ENCODE measurements around the gene SAT2. TPM values are rescaled to one million over a fixed set of nuclear protein-coding genes. Genes with fewer than 3 reads are reported as not detected.
"Not testable (repeated sequence)": the region's sequence is repeated elsewhere in the genome, so short reads cannot be mapped to it uniquely, and the experiment has no call there.

The SAT2 gene
- polyA plus RNA-seq, 6 donors from 2014 or later: 34.2 to 42.5 (median 35.9) TPM

GRCh38 chr17:7629939-7630571, 2.4 kb upstream of the SAT2 start, which contains the start of gene SHBG:
TSS of gene SHBG (plus strand) at chr17:7630135. CDS start at chr17:7630173, 38 bp downstream.
- Mint-ChIP-seq H3K4me1 (peaks cover 11 to 17% (median 11%) of the 10 kb centered on the region in 3 donors), H3K27me3 (peaks cover 0 to 6% (median 0%) of the 10 kb centered on the region in 3 donors), H3K36me3 (no peaks in the 10 kb centered on the region), H3K4me3 (peak within 1 kb of the TSS in 6 of 8 donors; percentile 16 to 83 (median 44)), H3K9me3 (no peaks in the 10 kb centered on the region), H3K27ac (peak within 1 kb of the TSS in 3 of 6 donors; percentile 14 to 39 (median 16))
- ATAC-seq (ENCODE audit: low read depth in 2 of 2): no peak
- DNase-seq: no peak

DNA sequence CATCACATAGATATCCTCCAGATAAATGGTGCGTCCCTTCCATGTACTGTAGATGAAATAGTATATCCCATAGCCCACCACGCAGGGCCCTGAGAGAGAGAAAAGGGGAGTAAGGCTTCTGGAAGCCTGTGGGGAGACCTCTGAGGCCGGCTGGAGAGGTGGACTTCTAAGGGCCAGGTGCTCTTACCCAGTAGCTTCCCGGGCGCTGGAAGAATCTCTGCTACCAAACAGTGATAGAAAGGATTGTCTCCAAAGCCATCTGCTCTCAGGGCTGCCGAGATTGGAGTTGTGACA, 718 bp downstream of the SAT2 start:
- H3K36me3 Mint-ChIP-seq: no peaks in the 10 kb centered on the region
- no peaks in the 10 kb centered on the region for H3K9me3 Mint-ChIP-seq
- H3K27ac Mint-ChIP-seq: peak overlapping the region; percentile 77 to 97 (median 88)
- peaks cover 11 to 17% (median 11%) of the 10 kb centered on the region in 3 donors for H3K4me1 Mint-ChIP-seq
- no peaks in the 10 kb centered on the region for H3K27me3 Mint-ChIP-seq
- no peak for DNase-seq
- H3K4me3 Mint-ChIP-seq: peak overlapping the region; percentile 84 to 97 (median 94)
- ATAC-seq (ENCODE audit: low read depth in 2 of 2): no peak

DNA sequence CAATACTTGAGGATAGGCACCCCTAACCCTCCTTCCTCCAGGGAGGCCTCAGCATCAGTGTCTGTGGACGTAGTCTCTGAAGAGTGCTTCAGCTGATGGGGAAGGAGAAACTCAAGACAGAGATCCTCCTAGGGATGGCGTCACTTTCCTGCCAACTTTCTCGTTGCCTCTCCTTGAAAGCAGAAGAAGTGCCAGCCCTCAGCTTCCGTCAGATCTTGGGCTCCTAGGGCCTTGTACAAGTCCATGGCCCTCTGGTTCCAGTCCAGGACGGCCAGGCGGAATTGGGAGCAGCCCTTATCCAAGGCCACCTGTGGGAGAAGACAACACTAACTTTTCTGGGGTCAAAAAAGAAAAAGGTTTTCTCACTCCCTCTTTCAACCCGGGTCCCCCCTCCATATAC, 1.3 kb downstream of the SAT2 start:
- H3K36me3 Mint-ChIP-seq: no peaks in the 10 kb centered on the region
- H3K4me1 Mint-ChIP-seq: peaks cover 11 to 17% (median 11%) of the 10 kb centered on the region in 3 donors
- no peaks in the 10 kb centered on the region for H3K27me3 Mint-ChIP-seq
- peak overlapping the region in 4 of 6 donors; percentile 13 to 86 (median 67) for H3K27ac Mint-ChIP-seq
- ATAC-seq (ENCODE audit: low read depth in 2 of 2): no peak
- no peak for DNase-seq
- H3K9me3 Mint-ChIP-seq: no peaks in the 10 kb centered on the region
- H3K4me3 Mint-ChIP-seq: peak overlapping the region; percentile 84 to 97 (median 94)

GRCh38 chr17:7625749-7626148, 1.9 kb downstream of the SAT2 start:
- Mint-ChIP-seq H3K27ac (peak overlapping the region in 2 of 6 donors; percentile 29 to 86), H3K4me1 (peaks cover 11 to 17% (median 11%) of the 10 kb centered on the region in 3 donors), H3K4me3 (peak overlapping the region in 4 of 8 donors; percentile 13 to 82 (median 36))
- not testable (repeated sequence) for DNase-seq; H3K9me3 Mint-ChIP-seq; H3K36me3 Mint-ChIP-seq; H3K27me3 Mint-ChIP-seq; ATAC-seq (ENCODE audit: low read depth in 2 of 2)

DNA sequence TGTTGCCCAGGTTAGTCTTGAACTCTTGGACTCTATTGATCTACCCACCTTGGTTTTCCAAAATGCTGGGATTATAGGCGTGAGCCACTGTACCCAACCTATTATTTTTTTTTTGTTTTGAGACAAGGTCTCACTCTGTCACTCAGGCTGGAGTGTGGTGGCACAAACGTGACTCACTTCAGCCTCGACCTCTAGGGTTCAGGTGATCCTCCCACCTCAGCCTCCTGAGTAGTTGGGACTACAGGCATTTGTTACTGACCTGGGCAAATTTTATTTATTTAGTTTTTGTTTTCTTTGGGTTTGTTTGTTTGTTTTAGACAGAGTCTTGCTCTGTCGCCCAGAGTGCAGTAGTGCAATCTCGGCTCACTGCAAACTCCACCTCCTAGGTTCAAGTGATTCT, 4.0 kb downstream of the SAT2 start:
- H3K36me3 Mint-ChIP-seq: no peaks in the 10 kb centered on the region
- no peaks in the 10 kb centered on the region for H3K9me3 Mint-ChIP-seq
- no peak for DNase-seq
- ATAC-seq (ENCODE audit: low read depth in 2 of 2): no peak
- peak overlapping the region in 1 of 6 donors; percentile 9 for H3K27ac Mint-ChIP-seq
- peaks cover 0 to 3% (median 0%) of the 10 kb centered on the region in 3 donors for H3K27me3 Mint-ChIP-seq
- H3K4me1 Mint-ChIP-seq: peaks cover 11 to 17% (median 11%) of the 10 kb centered on the region in 3 donors
- H3K4me3 Mint-ChIP-seq: no peak overlapping the region

- ATAC-seq (ENCODE audit: low read depth in 2 of 2) (no peak), DNase-seq (no peak)
- Mint-ChIP-seq H3K9me3 (no peaks in the 10 kb centered on the region), H3K4me3 (no peak overlapping the region), H3K27ac (no peak overlapping the region), H3K27me3 (peaks cover 0 to 4% (median 0%) of the 10 kb centered on the region in 3 donors), H3K4me1 (no peaks in the 10 kb centered on the region), H3K36me3 (no peaks in the 10 kb centered on the region)
These were observed 6.8 kb downstream of the SAT2 start for GRCh38 chr17:7620835-7621234.

- peaks cover 3 to 6% (median 5%) of the 10 kb centered on the region in 3 donors for H3K4me1 Mint-ChIP-seq
- no peaks in the 10 kb centered on the region for H3K9me3 Mint-ChIP-seq
- H3K36me3 Mint-ChIP-seq: no peaks in the 10 kb centered on the region
- peaks cover 0 to 4% (median 0%) of the 10 kb centered on the region in 3 donors for H3K27me3 Mint-ChIP-seq
- ATAC-seq (ENCODE audit: low read depth in 2 of 2): no peak
- H3K4me3 Mint-ChIP-seq: no peak overlapping the region
- H3K27ac Mint-ChIP-seq: no peak overlapping the region
- DNase-seq: no peak
These were observed 9.0 kb downstream of the SAT2 start for GRCh38 chr17:7618608-7619007.

DNA sequence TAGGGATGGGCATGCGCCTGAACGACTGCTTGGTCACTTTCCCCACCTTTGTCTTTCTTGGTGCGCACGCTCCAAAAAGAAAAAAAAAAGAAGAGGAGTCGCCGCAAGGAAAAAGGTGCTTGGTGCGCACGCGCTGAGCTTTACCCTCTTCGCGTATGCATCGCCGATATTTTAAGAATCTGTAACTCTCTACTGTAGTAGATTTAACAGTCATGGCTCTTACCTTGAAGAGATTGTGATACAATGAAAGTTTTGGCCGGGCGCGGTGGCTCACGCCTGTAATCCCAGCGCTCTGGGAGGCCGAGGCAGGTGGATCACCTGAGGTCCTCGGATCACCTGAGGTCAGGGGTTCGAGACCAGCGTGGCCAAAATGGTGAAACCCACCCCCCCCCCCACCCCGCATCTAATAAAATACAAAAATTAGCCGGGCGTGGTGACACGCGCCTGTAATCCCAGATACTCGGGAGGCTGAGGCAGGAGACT, 12.3 kb downstream of the SAT2 start:
- no peaks in the 10 kb centered on the region for H3K9me3 Mint-ChIP-seq
- H3K27me3 Mint-ChIP-seq: peaks cover 0 to 4% (median 0%) of the 10 kb centered on the region in 3 donors
- peaks cover 29 to 36% (median 31%) of the 10 kb centered on the region in 3 donors for H3K4me1 Mint-ChIP-seq
- H3K4me3 Mint-ChIP-seq: peak overlapping the region; percentile 82 to 98 (median 94)
- ATAC-seq (ENCODE audit: low read depth in 2 of 2) (peak; percentile 23 to 26), DNase-seq (no peak)
- peak overlapping the region; percentile 84 to 99 (median 98) for H3K27ac Mint-ChIP-seq
- no peaks in the 10 kb centered on the region for H3K36me3 Mint-ChIP-seq

- Mint-ChIP-seq H3K27ac (peak within 1 kb of the TSS; percentile 84 to 99 (median 98)), H3K9me3 (no peaks in the 10 kb centered on the region), H3K4me1 (peaks cover 30 to 39% (median 31%) of the 10 kb centered on the region in 3 donors), H3K36me3 (no peaks in the 10 kb centered on the region), H3K4me3 (peak within 1 kb of the TSS; percentile 82 to 98 (median 94)), H3K27me3 (peaks cover 0 to 4% (median 0%) of the 10 kb centered on the region in 3 donors)
- ATAC-seq (ENCODE audit: low read depth in 2 of 2) (peak; percentile 85 to 87), DNase-seq (peak; percentile 99)
These were observed 13.0 kb downstream of the SAT2 start, which contains the start of gene FXR2 for GRCh38 chr17:7614425-7615264. TSS of gene FXR2 (minus strand) at chr17:7614897. CDS start at chr17:7614532, 365 bp downstream.

DNA sequence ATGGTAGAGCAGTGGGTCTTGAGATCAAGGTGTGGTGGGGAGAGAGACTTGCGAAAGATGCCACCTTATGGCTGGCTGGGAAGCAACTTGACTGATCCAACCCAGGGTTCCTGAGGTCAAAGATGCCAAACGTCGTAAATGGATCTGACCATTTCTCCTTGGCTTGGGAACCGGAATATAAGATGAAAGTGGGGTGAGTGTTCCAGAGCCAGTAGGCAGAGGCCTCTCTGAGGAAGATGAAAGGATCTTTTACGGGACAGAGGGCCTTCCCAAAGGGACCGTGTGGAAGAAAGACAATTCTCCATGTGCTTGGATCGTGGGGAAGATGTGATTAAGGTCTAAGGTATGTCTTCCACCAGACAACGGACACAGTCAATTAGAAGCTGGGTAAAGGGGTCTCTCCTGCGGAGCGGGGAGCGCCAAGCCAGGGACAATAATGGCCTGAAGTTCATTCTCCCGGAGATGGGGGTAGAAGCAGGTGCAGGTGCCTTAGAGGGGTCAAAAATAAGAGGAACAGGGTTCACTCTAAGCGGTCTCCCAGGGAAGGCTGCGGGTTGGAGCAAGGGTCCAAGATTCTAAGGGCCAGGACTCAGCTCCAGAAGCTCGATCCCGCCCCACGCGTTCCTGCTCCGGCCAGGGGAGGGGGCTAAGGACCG, 13.7 kb downstream of the SAT2 start:
- H3K9me3 Mint-ChIP-seq: no peaks in the 10 kb centered on the region
- peak overlapping the region; percentile 84 to 95 (median 92) for H3K27ac Mint-ChIP-seq
- no peak for ATAC-seq (ENCODE audit: low read depth in 2 of 2)
- peak overlapping the region; percentile 82 to 94 (median 92) for H3K4me3 Mint-ChIP-seq
- DNase-seq: no peak
- H3K4me1 Mint-ChIP-seq: peaks cover 31 to 42% (median 34%) of the 10 kb centered on the region in 3 donors
- H3K27me3 Mint-ChIP-seq: peaks cover 0 to 3% (median 0%) of the 10 kb centered on the region in 3 donors
- no peaks in the 10 kb centered on the region for H3K36me3 Mint-ChIP-seq

DNA sequence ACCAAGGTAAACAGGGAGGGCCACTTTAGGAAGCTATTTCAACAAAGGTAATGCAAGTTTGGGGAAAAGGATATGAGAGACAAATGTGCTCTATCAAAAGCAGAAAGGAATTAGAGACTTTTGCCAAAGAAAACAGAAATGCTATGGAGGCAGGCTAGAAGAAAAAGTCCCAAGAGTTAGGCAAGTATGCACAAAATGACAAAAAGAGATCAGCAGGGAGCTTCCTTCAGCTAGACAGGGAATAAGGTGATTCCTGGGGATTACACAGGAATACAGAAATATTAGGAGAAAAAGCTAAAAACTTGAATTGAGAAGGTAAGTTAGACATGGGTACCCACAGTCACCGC, 15.4 kb downstream of the SAT2 start:
- H3K27me3 Mint-ChIP-seq: no peaks in the 10 kb centered on the region
- DNase-seq (no peak), ATAC-seq (ENCODE audit: low read depth in 2 of 2) (no peak)
- peak overlapping the region in 3 of 6 donors; percentile 42 to 84 (median 44) for H3K27ac Mint-ChIP-seq
- peaks cover 31 to 45% (median 34%) of the 10 kb centered on the region in 3 donors for H3K4me1 Mint-ChIP-seq
- H3K36me3 Mint-ChIP-seq: no peaks in the 10 kb centered on the region
- H3K9me3 Mint-ChIP-seq: no peaks in the 10 kb centered on the region
- peak overlapping the region in 6 of 8 donors; percentile 24 to 94 (median 77) for H3K4me3 Mint-ChIP-seq

DNA sequence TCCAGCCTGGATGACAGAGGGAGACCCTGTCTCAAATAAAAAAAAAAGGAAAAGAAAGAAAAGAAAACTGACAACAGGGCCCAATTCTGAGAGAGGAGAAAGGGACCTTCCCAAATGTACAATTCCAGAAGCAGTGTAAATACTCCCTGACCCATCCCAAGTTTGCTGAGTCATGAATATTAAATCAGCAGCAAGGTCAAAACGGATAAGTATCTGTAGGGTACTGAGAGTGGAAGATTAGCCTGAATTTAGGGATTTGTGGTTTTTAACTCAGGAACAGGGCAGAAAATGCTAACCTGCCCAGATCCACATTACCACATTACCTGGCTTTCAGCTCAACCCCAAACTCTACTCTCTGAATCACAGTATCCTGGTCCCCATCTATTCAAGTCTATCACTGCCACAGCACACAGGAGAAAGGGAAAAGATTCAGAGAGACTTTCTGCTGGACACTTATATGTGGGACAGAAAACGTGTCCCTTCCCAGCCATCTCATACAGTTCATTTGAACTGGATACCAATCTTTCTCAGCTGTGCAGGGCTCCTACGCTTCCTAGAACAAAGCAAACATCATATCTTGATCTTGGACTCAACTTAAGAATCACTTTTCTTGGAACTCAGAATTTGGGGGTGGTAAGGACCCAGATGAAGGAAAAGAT, 15.9 kb downstream of the SAT2 start:
- peaks cover 31 to 45% (median 34%) of the 10 kb centered on the region in 3 donors for H3K4me1 Mint-ChIP-seq
- no peaks in the 10 kb centered on the region for H3K36me3 Mint-ChIP-seq
- H3K27me3 Mint-ChIP-seq: no peaks in the 10 kb centered on the region
- no peak for DNase-seq
- ATAC-seq (ENCODE audit: low read depth in 2 of 2): no peak
- H3K4me3 Mint-ChIP-seq: peak overlapping the region in 6 of 8 donors; percentile 25 to 94 (median 71)
- H3K9me3 Mint-ChIP-seq: no peaks in the 10 kb centered on the region
- H3K27ac Mint-ChIP-seq: peak overlapping the region in 2 of 6 donors; percentile 44 to 84

All from naive B cell (primary cell).